ENCODE measurements around the gene KCNN1. TPM values are rescaled to one million over a fixed set of nuclear protein-coding genes. Genes with fewer than 3 reads are reported as not detected.

Gene KCNN1
- total RNA-seq, 1 experiment from 2014 or later, result 9.2 TPM

- Mint-ChIP-seq H3K27ac (peak overlapping the region; percentile 46 to 95 (median 94); a peak in 5 of 7 replicates), H3K9me3 (no peaks in the 10 kb centered on the region), H3K27me3 (ENCODE audit: low read depth) (peaks cover 7% of the 10 kb centered on the region), H3K4me1 (peaks cover 11 to 14% of the 10 kb centered on the region in 2 experiments), H3K4me3 (peak overlapping the region; percentile 90 to 94), H3K36me3 (ENCODE audit: insufficient read depth in 1 of 3, low read depth in 3 of 3) (peaks cover 0 to 2% (median 0%) of the 10 kb centered on the region in 3 experiments; a peak in 1 of 7 replicates)
- no peaks in the 10 kb centered on the region for H3K27me3 ChIP-seq (ENCODE audit: insufficient read depth, low read length)
- peak overlapping the region; percentile 74 for H2BK120ac ChIP-seq (ENCODE audit: low read depth, low read length, poor library complexity, severe bottlenecking)
- H3K79me1 ChIP-seq (ENCODE audit: insufficient read depth, low read depth, low read length, poor library complexity, severe bottlenecking), result no peaks in the 10 kb centered on the region
- no peak overlapping the region for H3K23ac ChIP-seq (ENCODE audit: insufficient read length, low read depth, low read length)
- no peak overlapping the region for H2AFZ ChIP-seq (ENCODE audit: low read length)
- H3K79me2 ChIP-seq (ENCODE audit: insufficient read depth, low read length), result peaks cover 2% of the 10 kb centered on the region; the same call in 1 of the 2 replicates
- H2AK5ac ChIP-seq (ENCODE audit: insufficient read length, low read length), result no peak overlapping the region
- no peak overlapping the region for H2BK15ac ChIP-seq (ENCODE audit: low read depth, low read length)
- peak overlapping the region; percentile 71 for H3K4me2 ChIP-seq (ENCODE audit: insufficient read depth, insufficient read length, low read length)
- H3T11ph ChIP-seq (ENCODE audit: low read length), result no peak overlapping the region
- no peak overlapping the region for H2BK12ac ChIP-seq (ENCODE audit: insufficient read length, low read depth, low read length)
- H3K4me1 ChIP-seq (ENCODE audit: insufficient read depth, low read length), result peaks cover 3% of the 10 kb centered on the region; the same call in 1 of the 2 replicates
- H3K4ac ChIP-seq (ENCODE audit: low read depth, low read length), result no peak overlapping the region
- H3K56ac ChIP-seq (ENCODE audit: insufficient read length, low read depth, low read length), result no peak overlapping the region
- H2BK5ac ChIP-seq (ENCODE audit: insufficient read length, low read length), result no peak overlapping the region
- H3K18ac ChIP-seq (ENCODE audit: insufficient read length, low read depth, low read length), result peak overlapping the region; percentile 10
- H2BK20ac ChIP-seq (ENCODE audit: low read depth, low read length, poor library complexity, severe bottlenecking), result no peak overlapping the region
- no peaks in the 10 kb centered on the region for H3K9me3 ChIP-seq (ENCODE audit: control insufficient read depth, low read depth, low read length)
- H3K27ac ChIP-seq (ENCODE audit: insufficient read length, low read depth, low read length), result no peak overlapping the region
- no peak overlapping the region for H3K9ac ChIP-seq (ENCODE audit: extremely low read depth, insufficient read length, low read length)
- no peak overlapping the region for H4K8ac ChIP-seq (replicated peaks; ENCODE audit: insufficient read length, low read depth, low read length)
- peak; percentile 92 for DNase-seq
- H4K91ac ChIP-seq (ENCODE audit: insufficient read length, low read depth, low read length), result no peak overlapping the region
- no CpG with 5 or more reads among the region's 14 CpGs for WGBS (ENCODE audit: extremely low coverage, insufficient read length, low lambda C conversion rate)
- no peaks in the 10 kb centered on the region for H4K20me1 ChIP-seq (ENCODE audit: control insufficient read depth, insufficient read depth, insufficient read length)
- no peak overlapping the region for H4K5ac ChIP-seq (ENCODE audit: insufficient read length, low read depth, low read length)
- TF ChIP-seq, protein P1, sequence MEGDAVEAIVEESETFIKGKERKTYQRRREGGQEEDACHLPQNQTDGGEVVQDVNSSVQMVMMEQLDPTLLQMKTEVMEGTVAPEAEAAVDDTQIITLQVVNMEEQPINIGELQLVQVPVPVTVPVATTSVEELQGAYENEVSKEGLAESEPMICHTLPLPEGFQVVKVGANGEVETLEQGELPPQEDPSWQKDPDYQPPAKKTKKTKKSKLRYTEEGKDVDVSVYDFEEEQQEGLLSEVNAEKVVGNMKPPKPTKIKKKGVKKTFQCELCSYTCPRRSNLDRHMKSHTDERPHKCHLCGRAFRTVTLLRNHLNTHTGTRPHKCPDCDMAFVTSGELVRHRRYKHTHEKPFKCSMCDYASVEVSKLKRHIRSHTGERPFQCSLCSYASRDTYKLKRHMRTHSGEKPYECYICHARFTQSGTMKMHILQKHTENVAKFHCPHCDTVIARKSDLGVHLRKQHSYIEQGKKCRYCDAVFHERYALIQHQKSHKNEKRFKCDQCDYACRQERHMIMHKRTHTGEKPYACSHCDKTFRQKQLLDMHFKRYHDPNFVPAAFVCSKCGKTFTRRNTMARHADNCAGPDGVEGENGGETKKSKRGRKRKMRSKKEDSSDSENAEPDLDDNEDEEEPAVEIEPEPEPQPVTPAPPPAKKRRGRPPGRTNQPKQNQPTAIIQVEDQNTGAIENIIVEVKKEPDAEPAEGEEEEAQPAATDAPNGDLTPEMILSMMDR (conservative IDR thresholded peaks at IDR 0.05), result no peak
- peaks cover 12% of the 10 kb centered on the region for H3K23me2 ChIP-seq (ENCODE audit: insufficient read length, low read depth, low read length, poor library complexity, severe bottlenecking)
- H3K14ac ChIP-seq (ENCODE audit: insufficient read depth, low read length), result no peak overlapping the region
These were observed 35.2 kb upstream of the KCNN1 start for GRCh38 chr19:17931532-17932191.

Measured in H9 (cell line).